HEK293 (cell line): ENCODE data around the gene ERBB4.

ENCODE experiments used
- CTCF ChIA-PET: fragments of 350-600 bp; formaldehyde crosslinking; extraction: SDS; loops from one replicate; lab custom pipeline; 2021; ENCODE audit warnings: antibody characterized with exemption; lab: Yijun Ruan, JAX
- POLR2A ChIA-PET: fragments of 300-600 bp; formaldehyde crosslinking; extraction: SDS; loops from one replicate; lab custom pipeline; 2020; ENCODE audit warnings: antibody characterized with exemption, inconsistent platforms; lab: Yijun Ruan, JAX
- H3K27ac ChIP-seq: fragments of 200-500 bp; sonication (Bioruptor generic); 2 replicates; pipeline ENCODE4 v1.5.1; 2014; ENCODE audit warnings: low read depth, low read length, control low read depth, inconsistent platforms; ENCODE audit errors: extremely low read depth
- H3K36me3 ChIP-seq, 2 experiments: fragments of 200-500 bp in 1 of 2; sonication (Bioruptor generic) in 1 of 2; 1 replicate in 1 of 2; 2 replicates in 1 of 2; pipeline ENCODE4 v1.5.1; 2014 to 2017; ENCODE audit warnings: inconsistent platforms in 2 of 2, low read length in 2 of 2; ENCODE audit not compliant: control insufficient read depth in 2 of 2, insufficient read depth in 1 of 2
- H3K4me1 ChIP-seq: fragments of 200-500 bp; sonication (Bioruptor generic); 2 replicates; pipeline ENCODE4 v1.5.1; 2014; ENCODE audit warnings: mild to moderate bottlenecking, low read length, inconsistent platforms; ENCODE audit not compliant: control insufficient read depth, insufficient read depth
- H3K4me3 ChIP-seq: 2 replicates; pipeline ENCODE4 v1.5.1; 2011; ENCODE audit warnings: low read depth, mild to moderate bottlenecking, control low read depth, low read length, moderate library complexity
- H3K9me3 ChIP-seq: fragments of 200-500 bp; sonication (Bioruptor generic); 2 replicates; pipeline ENCODE4 v1.5.1; 2014; ENCODE audit warnings: low read depth, low read length, inconsistent platforms; ENCODE audit not compliant: control insufficient read depth, insufficient read depth
- GLIS2 ChIP-seq: fragments of 450-650 bp; formaldehyde crosslinking; IDR thresholded peaks from 2 replicates; pipeline ENCODE4 v1.5.1; 2016; ENCODE audit warnings: missing biosample characterization, missing genetic modification characterization
- PBX3 ChIP-seq: sonication (generic); formaldehyde crosslinking; IDR thresholded peaks from 2 replicates; pipeline ENCODE4 v1.8.1; 2022; ENCODE audit warnings: mild to moderate bottlenecking, moderate library complexity, missing genetic modification reagents
- PRDM1 ChIP-seq: fragments of 450-650 bp; formaldehyde crosslinking; IDR thresholded peaks from 2 replicates; pipeline ENCODE4; 2016; ENCODE audit warnings: missing biosample characterization, missing genetic modification characterization
- RBAK ChIP-seq: fragments of 450-650 bp; formaldehyde crosslinking; IDR thresholded peaks from 2 replicates; pipeline ENCODE4 v1.5.1; 2016; ENCODE audit warnings: missing biosample characterization, missing genetic modification characterization
- REST ChIP-seq: fragments of 450-650 bp; formaldehyde crosslinking; IDR thresholded peaks from 2 replicates; pipeline ENCODE4 v1.5.1; 2016; ENCODE audit warnings: missing biosample characterization, missing genetic modification characterization
- TSHZ1 ChIP-seq: fragments of 450-650 bp; formaldehyde crosslinking; IDR thresholded peaks from 2 replicates; pipeline ENCODE4 v1.5.1; 2016; ENCODE audit warnings: missing biosample characterization, missing genetic modification characterization, borderline replicate concordance
- ZBTB1 ChIP-seq: fragments of 450-650 bp; formaldehyde crosslinking; IDR thresholded peaks from 2 replicates; pipeline ENCODE4 v1.5.1; 2016; ENCODE audit warnings: missing biosample characterization, missing genetic modification characterization
- ZBTB11 ChIP-seq: fragments of 450-650 bp; formaldehyde crosslinking; conservative IDR thresholded peaks from 2 replicates; pipeline ENCODE4 v1.5.1; 2016; ENCODE audit warnings: low read depth, missing biosample characterization, missing genetic modification characterization
- ZBTB21 ChIP-seq: fragments of 450-650 bp; formaldehyde crosslinking; IDR thresholded peaks from 2 replicates; pipeline ENCODE4 v1.5.1; 2017; ENCODE audit warnings: missing biosample characterization, missing genetic modification characterization
- ZNF112 ChIP-seq: fragments of 450-650 bp; formaldehyde crosslinking; IDR thresholded peaks from 2 replicates; pipeline ENCODE4 v1.5.0; 2017; ENCODE audit warnings: missing biosample characterization, missing genetic modification characterization
- ZNF335 ChIP-seq: fragments of 450-650 bp; formaldehyde crosslinking; conservative IDR thresholded peaks from 2 replicates; pipeline ENCODE4 v1.5.1; 2016; ENCODE audit warnings: missing biosample characterization, missing genetic modification characterization
- ZNF341 ChIP-seq: fragments of 450-650 bp; formaldehyde crosslinking; IDR thresholded peaks from 2 replicates; pipeline ENCODE4; 2016; ENCODE audit warnings: low read depth, missing biosample characterization, missing genetic modification characterization
- ZNF423 ChIP-seq: fragments of 450-650 bp; formaldehyde crosslinking; IDR thresholded peaks from 2 replicates; pipeline ENCODE4 v1.5.1; 2016; ENCODE audit warnings: missing biosample characterization, missing genetic modification characterization
- ZNF473 ChIP-seq: fragments of 450-650 bp; formaldehyde crosslinking; IDR thresholded peaks from 2 replicates; pipeline ENCODE4 v1.5.1; 2017; ENCODE audit warnings: missing biosample characterization, missing genetic modification characterization
- ZNF549 ChIP-seq: fragments of 450-650 bp; IDR thresholded peaks from 2 replicates; pipeline ENCODE4 v1.5.1; 2018; ENCODE audit warnings: missing biosample characterization, missing genetic modification characterization, mild to moderate bottlenecking, inconsistent platforms, moderate library complexity
- ZNF560 ChIP-seq: fragments of 450-650 bp; formaldehyde crosslinking; IDR thresholded peaks from 2 replicates; pipeline ENCODE4 v1.5.1; 2017; ENCODE audit warnings: missing biosample characterization, missing genetic modification characterization, borderline replicate concordance
- ZNF623 ChIP-seq: fragments of 450-650 bp; formaldehyde crosslinking; IDR thresholded peaks from 2 replicates; pipeline ENCODE4 v1.5.1; 2016; ENCODE audit warnings: missing biosample characterization, missing genetic modification characterization
- ZNF654 ChIP-seq: fragments of 450-650 bp; formaldehyde crosslinking; IDR thresholded peaks from 2 replicates; pipeline ENCODE4 v1.5.1; 2016; ENCODE audit warnings: low read depth, missing biosample characterization, missing genetic modification characterization
- ZNF664 ChIP-seq: fragments of 450-650 bp; formaldehyde crosslinking; IDR thresholded peaks from 2 replicates; pipeline ENCODE4 v1.5.1; 2016; ENCODE audit warnings: missing biosample characterization, missing genetic modification characterization
- ZNF785 ChIP-seq: fragments of 450-650 bp; formaldehyde crosslinking; IDR thresholded peaks from 2 replicates; pipeline ENCODE4 v1.5.1; 2016; ENCODE audit warnings: missing biosample characterization, missing genetic modification characterization
- ZSCAN23 ChIP-seq: fragments of 450-650 bp; formaldehyde crosslinking; IDR thresholded peaks from 2 replicates; pipeline ENCODE4 v1.5.1; 2016; ENCODE audit warnings: missing biosample characterization, missing genetic modification characterization

The ERBB4 gene

GRCh38 chr2:211898702-211899101 lies 639.9 kb downstream of the ERBB4 start (continued):
- TF ChIP-seq ZNF423 (tag by site-specific recombination), result no peak
- TF ChIP-seq, all 188 proteins: peak for 0

- Histone ChIP-seq H3K4me1 (no peaks in the 10 kb centered on the region), H3K4me3 (no peak overlapping the region)
- no peak for TF ChIP-seq ZNF785 (tag by site-specific recombination)
- no peak for TF ChIP-seq ZNF341 (tag by site-specific recombination)
- no peak for TF ChIP-seq ZBTB11
- no peak for TF ChIP-seq PRDM1 (tag by site-specific recombination)
- no peak for TF ChIP-seq PBX3
- no peak for TF ChIP-seq ZNF654 (tag by site-specific recombination)
- TF ChIP-seq ZNF549 (tag by site-specific recombination), result no peak
- TF ChIP-seq ZNF623 (tag by site-specific recombination), result no peak
- no peak for TF ChIP-seq ZNF560 (tag by site-specific recombination)
- TF ChIP-seq ZNF664 (tag by site-specific recombination), result no peak
- no peak for TF ChIP-seq ZBTB1 (tag by site-specific recombination)
- TF ChIP-seq TSHZ1 (tag by site-specific recombination), result no peak
- TF ChIP-seq ZNF473 (tag by site-specific recombination), result no peak
- no peak for TF ChIP-seq ZNF112 (tag by site-specific recombination)
- no peak for TF ChIP-seq ZBTB21
- TF ChIP-seq GLIS2, result no peak
- no peak for TF ChIP-seq RBAK (tag by site-specific recombination)
- TF ChIP-seq REST (tag by site-specific recombination), result no peak
- no peak for TF ChIP-seq ZNF335 (tag by site-specific recombination)
- no peak for TF ChIP-seq ZSCAN23 (tag by site-specific recombination)
- TF ChIP-seq, all 188 proteins: peak for 0
- Histone ChIP-seq H3K27ac (no peak overlapping the region), H3K9me3 (no peaks in the 10 kb centered on the region), H3K36me3 (no peaks in the 10 kb centered on the region)
- ChIA-PET CTCF (interaction anchor here (0.5 to 1.5 kb wide), 2 partner anchors 15 to 77 kb away, joined by 5 read pairs; no protein-coding TSS in a partner anchor), POLR2A (interaction anchor here (0.6 kb wide), 1 partner anchor 1428 kb away, joined by 5 read pairs; no protein-coding TSS in a partner anchor)
Measured at GRCh38 chr2:211881449-211881848, 657.2 kb downstream of the ERBB4 start.
